Psoas muscle (tissue), 8 donors: ENCODE data around the gene TENM3. TPM values are rescaled to one million over a fixed set of nuclear protein-coding genes. Genes with fewer than 3 reads are reported as not detected.

ENCODE experiments used
- ATAC-seq, 4 donors: fragments of 200-7000 bp; cut with Tn5 transposase; one replicate each; pipeline ENCODE4 v1.9.1; 2020; ENCODE audit warnings: moderate library complexity in 3 of 4, mild to moderate bottlenecking in 2 of 4
- DNase-seq, 2 donors: peaks; one replicate each; pipeline ENCODE4 v3.0.0-alpha.2; 2020
- H3K27ac ChIP-seq: fragments of 200-600 bp; one replicate; pipeline ENCODE4 v1.8.0; 2022
- H3K27me3 ChIP-seq, 3 donors: fragments of 200-600 bp in 1 of 3; one replicate each; pipeline versions ENCODE4 v1.6.1 to v1.8.0; 2013 to 2022; ENCODE audit warnings: low read length in 2 of 3, mild to moderate bottlenecking in 2 of 3, moderate library complexity in 1 of 3; ENCODE audit not compliant: insufficient read depth in 3 of 3
- H3K36me3 ChIP-seq, 2 donors: fragments of 200-600 bp in 1 of 2; one replicate each; pipeline versions ENCODE4 v1.6.1 to v1.8.0; 2013 to 2022; ENCODE audit warnings: low read depth in 1 of 2, mild to moderate bottlenecking in 1 of 2, moderate library complexity in 1 of 2; ENCODE audit not compliant: insufficient read depth in 1 of 2
- H3K4me1 ChIP-seq: fragments of 200-600 bp; one replicate; pipeline ENCODE4 v1.8.0; 2022
- H3K4me3 ChIP-seq: fragments of 200-600 bp; one replicate; pipeline ENCODE4 v1.8.0; 2022; ENCODE audit warnings: mild to moderate bottlenecking
- H3K9me3 ChIP-seq: fragments of 200-600 bp; one replicate; pipeline ENCODE4 v1.8.0; 2022
- WGBS, 3 donors: extraction: QIAGEN DNeasy Blood & Tissue Kit; methylation state at CpG; one replicate each; pipeline versions ENCODE4 v1.1.6 to v1.1.7; 2013; 5-methylcytosine and 5-hydroxymethylcytosine counted together
- intact Hi-C, 2 donors: fragments of 100-400 bp; cut with DNase I; formaldehyde crosslinking; loops; one replicate each; pipeline versions ENCODE4 v1.11.0 to v1.14.2; 2022
- polyA plus RNA-seq, 3 donors: library from polyadenylated mRNA; stranded (reverse); fragments of 200-250 nt; gene quantifications; one replicate each; pipeline ENCODE4 v1.2.3, GENCODE V29; 2013
- total RNA-seq, 4 donors: library from RNA; stranded (reverse); fragmentation: NEBNext Ultra II Directional in 2 of 4; extraction: Animal tissue kit (Norgen Biotek cat#: 25700) in 2 of 4; gene quantifications; one replicate each; pipeline versions ENCODE4 v1.2.1 to v1.2.4, GENCODE V29; 2021 to 2023
- TF ChIP-seq, protein P1 (sequence below): fragments of 200-600 bp; IDR thresholded peaks from one replicate; pipeline ENCODE4 v1.8.0; 2022; ENCODE audit warnings: antibody characterized with exemption
- donor health status: healthy with polysubstance abuse.
- donor health status: DM: no; HTN: no; CAD: no; lungs with moderate emphysema.
- donor health status: Bipolar disorder and iron deficiency.
- donor health status: healthy.
- donor health status: DM: yes; HTN: yes; CAD: no.
- donor health status: DM: no; HTN: no; CAD: no.
- donor health status: DM: no; HTN: no; CAD: no.
- donor health status: DM: yes; HTN: yes; CAD: no.

Gene TENM3
- total and polyA plus RNA-seq, 7 donors = 0.48 to 11.6 (median 5.3) TPM

DNA sequence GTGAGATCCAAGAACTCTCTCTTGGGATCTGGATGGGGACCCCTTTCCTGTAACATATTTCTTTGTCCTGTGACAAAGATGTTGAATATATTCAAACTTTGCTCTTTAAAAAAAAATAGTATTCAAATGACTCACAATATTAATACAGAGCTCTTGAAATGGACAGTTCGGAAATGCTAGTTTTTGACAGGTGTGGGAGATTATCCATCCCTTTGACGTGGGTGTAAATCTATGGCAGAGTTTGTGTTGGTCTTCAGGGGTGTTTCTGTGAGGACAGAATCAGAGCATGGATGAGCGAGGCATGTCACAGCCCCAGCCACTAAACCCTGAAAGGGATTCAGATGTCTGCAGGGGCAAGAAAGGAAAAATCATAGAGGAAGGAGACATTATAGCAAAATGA lies 25.8 kb downstream of the TENM3 start:
- no peaks in the 10 kb centered on the region for H3K9me3 ChIP-seq
- WGBS, 3 donors = 45 to 68% (median 57%) methylated on average over 3 of the region's 3 CpGs
- ATAC-seq (no peak), DNase-seq (no peak)
- no peaks in the 10 kb centered on the region for H3K36me3 ChIP-seq
- TF ChIP-seq, protein P1, sequence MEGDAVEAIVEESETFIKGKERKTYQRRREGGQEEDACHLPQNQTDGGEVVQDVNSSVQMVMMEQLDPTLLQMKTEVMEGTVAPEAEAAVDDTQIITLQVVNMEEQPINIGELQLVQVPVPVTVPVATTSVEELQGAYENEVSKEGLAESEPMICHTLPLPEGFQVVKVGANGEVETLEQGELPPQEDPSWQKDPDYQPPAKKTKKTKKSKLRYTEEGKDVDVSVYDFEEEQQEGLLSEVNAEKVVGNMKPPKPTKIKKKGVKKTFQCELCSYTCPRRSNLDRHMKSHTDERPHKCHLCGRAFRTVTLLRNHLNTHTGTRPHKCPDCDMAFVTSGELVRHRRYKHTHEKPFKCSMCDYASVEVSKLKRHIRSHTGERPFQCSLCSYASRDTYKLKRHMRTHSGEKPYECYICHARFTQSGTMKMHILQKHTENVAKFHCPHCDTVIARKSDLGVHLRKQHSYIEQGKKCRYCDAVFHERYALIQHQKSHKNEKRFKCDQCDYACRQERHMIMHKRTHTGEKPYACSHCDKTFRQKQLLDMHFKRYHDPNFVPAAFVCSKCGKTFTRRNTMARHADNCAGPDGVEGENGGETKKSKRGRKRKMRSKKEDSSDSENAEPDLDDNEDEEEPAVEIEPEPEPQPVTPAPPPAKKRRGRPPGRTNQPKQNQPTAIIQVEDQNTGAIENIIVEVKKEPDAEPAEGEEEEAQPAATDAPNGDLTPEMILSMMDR = no peak
- H3K4me1 ChIP-seq = no peaks in the 10 kb centered on the region
- H3K27ac ChIP-seq = no peak overlapping the region
- no peak overlapping the region for H3K4me3 ChIP-seq
- peaks cover 0 to 2% (median 0%) of the 10 kb centered on the region in 3 donors for H3K27me3 ChIP-seq
- intact Hi-C loops = no loop called here

DNA sequence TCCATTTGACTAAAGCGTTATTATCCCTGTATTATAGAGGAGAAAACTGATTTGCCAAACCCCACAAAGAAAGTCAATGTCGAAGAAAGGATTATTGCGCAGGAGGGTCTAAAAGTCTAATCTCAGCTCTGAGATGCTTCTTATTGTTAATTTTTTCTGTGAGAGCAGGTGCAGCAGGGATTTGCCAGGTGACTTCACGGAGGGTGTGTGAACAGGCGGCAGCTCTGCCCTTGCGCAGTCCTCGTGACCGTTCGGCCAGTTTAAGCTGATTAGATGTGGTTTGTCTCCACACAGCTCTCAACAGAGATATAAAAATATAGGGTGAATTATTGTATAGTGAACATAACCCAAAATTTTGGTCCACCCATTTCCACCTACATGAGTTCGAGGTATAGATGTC lies 28.5 kb downstream of the TENM3 start:
- intact Hi-C loops = no loop called here
- H3K36me3 ChIP-seq = no peaks in the 10 kb centered on the region
- peaks cover 0 to 2% (median 0%) of the 10 kb centered on the region in 3 donors for H3K27me3 ChIP-seq
- no peak for DNase-seq
- H3K9me3 ChIP-seq = no peaks in the 10 kb centered on the region
- H3K27ac ChIP-seq = no peak overlapping the region
- TF ChIP-seq, protein P1 = no peak
- H3K4me1 ChIP-seq = no peaks in the 10 kb centered on the region
- H3K4me3 ChIP-seq = no peak overlapping the region
- 88 to 91% (median 89%) methylated on average over 10 of the region's 10 CpGs for WGBS, 3 donors
- no peak for ATAC-seq

DNA sequence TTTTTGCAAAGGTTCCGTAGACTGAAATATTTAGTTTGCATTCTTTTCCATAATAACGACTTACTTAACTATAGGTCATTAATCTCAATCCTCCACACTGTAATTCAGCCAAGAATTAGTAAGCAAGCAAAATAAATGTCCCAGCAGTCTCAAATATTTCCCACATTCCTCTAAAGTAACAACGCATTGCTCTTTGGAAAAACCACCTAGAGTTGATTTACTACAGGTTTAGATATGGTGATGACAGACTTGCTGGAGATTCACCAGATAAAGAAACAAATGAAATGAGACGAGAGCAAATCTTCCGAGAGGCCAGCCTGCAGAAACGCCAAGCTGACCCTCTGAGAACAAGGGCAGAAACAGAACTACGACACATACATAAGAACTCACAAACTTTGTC lies 28.9 kb downstream of the TENM3 start:
- TF ChIP-seq, protein P1 = no peak
- Histone ChIP-seq H3K36me3 (no peaks in the 10 kb centered on the region), H3K4me1 (no peaks in the 10 kb centered on the region), H3K27me3 (peaks cover 0 to 2% (median 0%) of the 10 kb centered on the region in 3 donors), H3K9me3 (no peaks in the 10 kb centered on the region), H3K4me3 (no peak overlapping the region), H3K27ac (no peak overlapping the region)
- WGBS, 3 donors = 83 to 84% (median 83%) methylated on average over 7 of the region's 7 CpGs
- intact Hi-C loops = no loop called here
- DNase-seq (no peak), ATAC-seq (no peak)

DNA sequence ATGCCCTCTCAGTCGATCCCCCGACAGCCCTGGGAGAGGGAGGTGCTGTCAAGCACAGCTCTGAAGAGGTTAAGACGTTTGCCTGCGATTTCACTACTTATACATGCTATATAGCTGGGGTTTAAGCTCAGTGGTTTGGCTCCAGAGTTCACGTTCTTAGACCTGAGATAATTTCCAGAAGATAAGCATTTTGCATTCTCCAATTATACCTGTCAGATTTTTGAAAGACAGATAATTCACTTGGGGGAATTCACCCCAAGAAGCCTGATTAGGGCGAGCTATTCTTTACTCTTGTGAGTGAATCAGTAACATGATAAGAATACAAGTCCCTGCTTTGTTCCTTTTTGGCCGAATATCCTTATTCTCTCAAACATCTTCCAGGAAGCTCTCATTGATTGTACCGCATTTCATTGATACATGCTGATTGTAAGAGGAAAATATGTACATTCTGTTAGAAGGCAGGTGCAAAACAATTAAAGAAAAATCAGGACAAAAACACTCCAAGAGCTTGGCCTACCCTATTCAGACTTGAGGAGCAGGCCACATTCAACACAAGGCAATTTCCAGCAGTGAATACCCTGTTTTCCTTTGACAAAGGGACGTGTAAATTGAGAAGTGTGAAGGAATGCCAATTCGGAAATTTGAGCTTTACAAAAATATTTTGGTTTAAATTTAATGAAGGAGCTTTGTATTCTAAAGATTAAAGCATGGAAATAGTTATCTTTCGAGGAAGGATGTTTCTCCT lies 30.2 kb downstream of the TENM3 start:
- Histone ChIP-seq H3K4me3 (no peak overlapping the region), H3K36me3 (no peaks in the 10 kb centered on the region), H3K27me3 (peaks cover 0 to 2% (median 0%) of the 10 kb centered on the region in 3 donors), H3K4me1 (no peaks in the 10 kb centered on the region), H3K9me3 (no peaks in the 10 kb centered on the region), H3K27ac (no peak overlapping the region)
- TF ChIP-seq, protein P1 = no peak
- intact Hi-C loops = no loop called here
- ATAC-seq = no peak
- DNase-seq = no peak
- 73 to 77% (median 77%) methylated on average over 11 of the region's 11 CpGs for WGBS, 3 donors
